ENCODE results near the gene BMERB1.
"Not testable (repeated sequence)": the region's sequence is repeated elsewhere in the genome, so short reads cannot be mapped to it uniquely, and the experiment has no call there.

BMERB1 gene

DNA sequence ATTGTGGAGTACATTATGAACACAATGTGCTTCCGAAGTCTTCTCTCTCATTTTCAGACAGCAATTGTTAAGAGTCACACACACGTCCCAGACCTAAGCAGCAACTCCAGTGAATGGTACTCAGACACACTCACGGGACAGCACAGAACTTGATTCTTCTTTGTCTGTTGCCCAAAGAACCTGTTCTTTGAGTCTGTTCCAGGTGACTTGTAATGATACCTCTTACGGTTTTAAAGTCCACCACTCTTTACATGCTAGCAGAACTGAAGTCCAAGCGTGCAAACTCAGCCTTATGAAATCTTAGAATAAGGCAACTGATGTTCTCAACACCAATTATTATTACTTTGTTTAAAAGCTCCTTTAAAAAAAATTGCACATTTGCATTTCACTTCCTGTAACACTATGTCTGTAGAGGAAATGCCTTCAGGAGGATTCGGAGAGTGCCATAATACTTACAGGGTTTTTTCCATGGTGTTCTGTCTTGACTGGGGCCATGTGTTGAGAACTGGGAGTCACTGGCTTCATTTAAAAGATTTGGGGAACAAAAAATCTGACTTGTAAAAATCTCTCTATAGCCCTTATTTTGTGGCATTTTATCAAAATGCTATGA lies 160.4 kb downstream of the BMERB1 start:
- no peak for DNase-seq (ENCODE audit: low read depth)

DNA sequence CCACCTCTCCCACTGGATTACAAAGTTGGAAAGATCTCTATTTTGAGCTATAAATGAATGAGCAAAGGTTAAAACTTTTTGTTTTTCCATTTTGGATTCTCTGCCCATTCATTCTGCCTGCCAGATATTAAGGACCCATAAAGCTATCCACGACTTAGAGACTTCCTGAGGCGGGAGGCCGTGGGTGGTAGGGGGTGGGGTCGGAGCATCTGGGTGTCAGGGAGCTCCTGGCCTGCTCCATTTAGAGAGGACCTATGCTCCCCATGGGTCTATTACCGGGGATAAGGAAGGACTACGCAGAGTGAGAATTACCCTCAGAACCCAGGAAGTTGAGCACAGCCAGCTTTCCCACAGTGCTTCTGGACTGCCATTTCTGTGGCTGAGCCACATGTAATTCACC lies 162.7 kb downstream of the BMERB1 start:
- DNase-seq (ENCODE audit: low read depth), result no peak

DNA sequence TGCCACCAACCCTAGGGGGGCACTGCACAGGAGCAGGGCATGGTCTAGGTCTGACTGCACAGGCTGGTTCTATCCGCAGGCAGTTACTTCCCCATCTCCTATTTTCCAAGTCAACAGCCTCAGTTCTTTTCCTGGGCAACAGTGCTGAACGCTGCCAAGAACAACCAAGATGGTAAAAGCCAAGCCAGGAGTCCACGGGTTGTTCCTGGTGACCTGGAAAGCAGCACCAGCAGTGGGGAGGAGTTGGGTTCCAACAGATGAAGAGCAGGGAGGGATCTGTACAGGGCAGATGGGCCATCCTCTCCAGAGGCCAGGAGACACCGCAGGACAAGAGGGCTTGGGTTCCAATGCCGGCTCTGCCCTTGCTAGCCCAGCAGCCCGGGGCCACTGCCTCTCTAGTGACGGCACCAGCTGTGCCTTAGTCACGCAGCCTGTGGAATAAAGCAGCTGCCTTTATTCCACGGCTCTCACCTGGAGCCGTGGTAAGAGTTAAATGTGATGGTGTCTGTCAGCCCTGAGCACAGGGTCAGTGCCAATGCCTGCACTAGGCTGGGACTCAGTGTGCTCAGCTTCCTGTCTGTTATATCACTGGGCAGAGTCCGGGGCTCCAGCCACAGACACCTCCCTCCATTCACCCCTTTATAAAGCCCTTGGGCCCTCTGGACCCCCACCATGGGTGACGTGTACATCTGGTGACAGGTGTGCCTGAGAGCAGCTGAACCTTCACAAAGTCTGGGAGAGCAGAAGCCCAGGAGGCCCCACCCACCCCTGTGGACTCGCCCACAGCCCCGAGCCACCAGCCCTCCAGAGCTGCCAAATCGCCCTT lies 163.6 kb downstream of the BMERB1 start:
- DNase-seq (ENCODE audit: low read depth), result no peak

DNA sequence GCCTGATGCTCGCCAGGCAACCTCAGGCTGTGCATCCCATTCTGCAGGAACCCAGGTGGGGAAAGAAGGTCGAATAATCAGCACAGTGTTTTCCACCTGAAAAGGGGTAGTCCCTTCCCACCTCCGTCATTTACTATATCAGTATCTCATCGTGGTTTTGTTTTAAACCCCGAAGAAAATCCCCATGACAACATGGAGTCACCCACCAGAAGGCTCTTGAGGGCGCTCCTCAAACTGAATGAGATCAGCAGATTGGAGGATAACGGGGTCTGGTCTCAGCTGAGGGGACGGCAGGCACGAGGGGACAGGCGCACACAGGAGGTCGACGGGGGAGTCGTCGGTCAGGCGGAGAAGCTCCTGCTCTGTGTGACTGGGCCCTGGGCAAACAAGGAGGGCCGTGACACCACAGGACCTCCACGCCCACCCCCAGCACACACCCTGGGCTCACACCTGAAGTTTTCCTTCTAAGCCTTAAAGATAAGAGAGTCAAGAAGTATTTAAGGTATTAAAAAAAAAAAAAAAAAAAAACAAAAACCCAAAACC lies 164.3 kb downstream of the BMERB1 start:
- peak; percentile 12 for DNase-seq (ENCODE audit: low read depth)

DNA sequence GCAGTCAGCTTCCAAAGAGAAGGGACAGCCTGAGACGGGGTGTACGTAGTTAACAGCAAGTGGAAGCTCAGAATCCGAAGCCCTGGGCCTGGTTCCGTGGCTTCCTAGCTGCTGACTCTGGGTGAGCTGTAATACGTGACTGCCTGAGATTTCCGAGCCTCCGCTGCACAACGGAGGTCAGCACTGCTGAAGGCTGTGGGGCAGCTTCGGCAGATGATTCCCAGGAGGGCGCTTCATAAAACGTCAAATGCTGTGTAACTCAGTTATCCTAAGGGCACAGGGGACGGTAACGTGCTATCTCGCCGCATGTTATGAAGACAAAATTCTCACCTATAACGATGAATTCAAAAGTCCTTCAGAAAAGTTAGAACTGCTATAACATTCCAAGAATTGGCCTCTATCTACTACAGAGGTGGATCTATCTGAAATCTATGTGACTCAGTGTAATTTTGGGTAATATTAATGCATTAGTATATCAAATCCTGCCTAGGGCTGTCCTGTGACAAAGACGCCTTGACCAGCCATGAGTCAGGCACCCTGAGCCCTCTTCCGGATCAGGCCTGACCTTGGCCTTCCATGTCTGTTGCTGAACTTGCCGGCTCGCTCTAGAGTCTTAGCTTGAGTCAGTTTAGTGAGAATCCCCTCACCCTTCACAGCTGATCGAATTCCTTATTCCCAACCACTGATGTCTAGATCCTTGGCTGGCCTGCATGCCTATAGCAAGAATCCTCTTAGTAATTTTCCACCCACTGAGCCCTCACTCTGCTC lies 165.1 kb downstream of the BMERB1 start:
- no peak for DNase-seq (ENCODE audit: low read depth)

DNA sequence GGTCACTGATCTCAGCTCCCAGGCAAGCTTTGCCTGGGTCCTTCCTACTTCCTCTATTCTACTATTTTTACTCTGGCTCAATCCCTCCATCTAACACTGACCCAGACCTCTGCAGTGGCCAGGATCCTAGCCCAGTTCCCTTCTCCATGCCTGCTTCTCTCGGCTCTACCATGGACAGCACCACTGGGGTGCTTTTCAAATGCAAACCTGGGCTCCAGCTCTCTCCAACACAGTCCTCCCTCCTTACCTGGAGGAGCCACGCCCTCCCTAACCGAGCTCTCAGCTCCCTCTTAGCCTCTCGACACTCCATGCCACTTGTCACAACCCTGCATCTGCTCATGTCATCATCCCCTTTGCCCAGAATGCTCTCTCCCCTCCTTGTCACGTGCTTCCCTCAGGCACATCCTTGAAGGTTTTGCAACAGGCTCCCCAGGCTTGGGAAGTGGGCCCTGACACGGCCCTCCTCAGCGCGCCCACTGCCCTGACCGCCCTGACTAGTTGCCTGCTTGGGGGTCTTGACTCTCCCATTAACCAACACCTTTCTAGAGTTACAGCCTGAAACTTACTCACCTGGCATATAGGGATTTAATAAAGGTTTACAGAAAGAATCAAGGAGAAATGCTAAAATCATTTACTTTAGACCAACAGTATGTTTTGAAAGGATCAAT lies 167.0 kb downstream of the BMERB1 start:
- DNase-seq (ENCODE audit: low read depth), result no peak

DNA sequence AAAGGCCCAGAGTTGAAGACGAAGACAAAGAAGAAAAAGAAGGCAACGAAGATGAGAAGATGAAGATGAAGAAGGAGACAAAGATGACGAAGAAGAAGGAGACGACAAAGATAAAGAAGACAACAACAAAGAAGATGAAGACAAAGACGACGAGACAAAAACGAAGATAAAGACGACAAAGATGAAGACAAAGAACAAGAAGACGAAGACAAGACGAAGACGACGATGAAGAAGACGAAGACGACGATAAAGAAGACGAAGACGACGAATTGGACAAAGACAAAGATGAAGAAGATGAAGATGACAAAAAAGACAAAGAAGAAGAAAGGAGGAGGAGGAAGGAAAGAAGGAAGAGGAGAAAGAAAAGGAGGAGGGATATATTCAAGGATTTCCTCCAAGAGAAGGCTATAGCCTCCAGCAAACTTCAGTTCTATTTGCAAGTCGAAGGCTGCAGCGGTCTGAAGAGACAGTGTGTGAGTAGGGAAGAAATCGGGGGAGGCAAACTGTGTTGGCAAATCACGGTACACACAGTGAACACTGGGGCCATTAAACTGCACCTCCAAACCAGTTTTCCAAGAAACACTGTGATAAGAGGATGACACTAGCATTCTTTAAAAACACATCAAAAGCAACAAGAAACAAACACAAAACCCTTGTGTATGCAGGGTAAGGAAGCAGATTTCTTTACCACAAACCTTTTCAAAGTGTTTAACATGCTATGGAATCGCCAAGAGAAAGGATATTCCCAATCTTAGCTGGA lies 168.1 kb downstream of the BMERB1 start:
- no peak for DNase-seq (ENCODE audit: low read depth)

DNA sequence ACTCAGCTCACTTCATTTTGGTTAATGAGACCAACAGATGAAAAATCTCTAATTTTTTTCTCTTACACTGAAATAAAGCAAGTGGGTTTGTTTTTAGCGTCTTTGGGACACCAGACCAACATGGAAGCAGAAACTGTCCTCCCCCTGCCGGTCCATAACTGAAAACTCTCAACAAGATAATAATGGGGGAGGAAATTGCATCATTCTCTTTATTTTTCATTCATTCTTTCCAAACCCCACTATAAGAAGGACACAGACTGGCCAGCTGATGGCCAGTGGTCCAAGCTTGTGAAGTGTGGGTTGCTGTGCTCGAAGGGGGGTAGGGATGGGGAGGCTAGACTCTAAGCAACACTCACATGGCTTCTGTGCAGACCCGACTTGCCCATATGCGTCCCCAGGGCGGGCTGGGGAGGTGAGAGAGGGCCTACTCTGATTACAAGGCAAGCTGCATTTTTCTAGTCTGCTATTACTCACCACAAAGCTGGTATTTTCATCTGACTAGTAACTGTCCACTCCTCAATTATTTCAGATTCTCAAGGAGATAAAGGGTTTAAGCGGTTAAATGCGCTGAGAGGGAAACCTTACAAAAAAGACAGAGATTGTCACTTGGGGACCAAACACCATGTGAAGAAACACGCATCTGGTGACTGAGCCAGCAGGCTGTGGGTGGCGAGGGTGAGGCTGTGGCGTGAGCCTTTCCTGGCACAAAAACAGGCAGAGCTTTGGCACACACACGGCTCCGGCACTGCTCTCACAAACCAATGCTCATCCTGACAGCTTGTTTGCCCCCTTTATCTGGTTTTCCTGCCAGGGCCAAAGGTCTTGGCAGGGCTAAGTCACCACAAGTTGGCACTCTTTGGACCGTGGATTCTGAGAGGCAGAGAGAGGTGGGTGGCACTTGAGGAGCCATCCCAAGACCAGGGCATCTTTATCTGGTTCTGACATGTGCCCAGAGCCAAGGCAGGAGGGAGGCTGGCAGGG lies 170.4 kb downstream of the BMERB1 start:
- DNase-seq (ENCODE audit: low read depth), result no peak

DNA sequence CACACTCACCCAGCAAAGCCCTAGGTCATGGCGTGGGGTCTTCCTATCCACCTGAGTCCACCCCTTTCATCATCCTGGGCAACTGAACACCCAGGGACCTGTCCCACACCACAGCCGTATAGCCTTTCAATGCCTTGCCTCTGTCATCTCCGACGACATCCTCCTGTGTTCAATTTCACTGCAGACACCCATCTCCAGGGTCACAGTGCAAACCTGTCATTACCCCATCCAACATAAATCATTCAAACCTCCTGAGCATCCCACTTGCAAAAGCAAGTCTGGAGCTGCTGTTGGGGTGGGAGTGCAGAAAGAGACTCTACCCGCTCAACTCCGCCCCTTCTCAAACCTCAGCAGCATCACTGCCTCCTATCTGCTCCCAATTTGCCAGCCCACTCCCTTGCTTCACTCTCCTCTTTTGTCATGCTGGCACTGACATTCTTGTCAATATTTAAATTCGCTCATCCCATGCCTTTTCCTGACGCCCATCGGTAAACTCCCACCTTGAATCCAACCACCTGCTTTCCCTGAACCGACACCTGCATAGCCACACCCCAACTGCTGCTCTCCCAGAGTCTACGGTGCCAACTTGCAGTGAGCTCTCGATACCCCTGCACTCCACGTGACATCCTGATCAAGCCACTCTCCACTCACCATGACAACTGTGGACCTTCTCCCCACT lies 171.6 kb downstream of the BMERB1 start:
- DNase-seq (ENCODE audit: low read depth), result no peak

DNA sequence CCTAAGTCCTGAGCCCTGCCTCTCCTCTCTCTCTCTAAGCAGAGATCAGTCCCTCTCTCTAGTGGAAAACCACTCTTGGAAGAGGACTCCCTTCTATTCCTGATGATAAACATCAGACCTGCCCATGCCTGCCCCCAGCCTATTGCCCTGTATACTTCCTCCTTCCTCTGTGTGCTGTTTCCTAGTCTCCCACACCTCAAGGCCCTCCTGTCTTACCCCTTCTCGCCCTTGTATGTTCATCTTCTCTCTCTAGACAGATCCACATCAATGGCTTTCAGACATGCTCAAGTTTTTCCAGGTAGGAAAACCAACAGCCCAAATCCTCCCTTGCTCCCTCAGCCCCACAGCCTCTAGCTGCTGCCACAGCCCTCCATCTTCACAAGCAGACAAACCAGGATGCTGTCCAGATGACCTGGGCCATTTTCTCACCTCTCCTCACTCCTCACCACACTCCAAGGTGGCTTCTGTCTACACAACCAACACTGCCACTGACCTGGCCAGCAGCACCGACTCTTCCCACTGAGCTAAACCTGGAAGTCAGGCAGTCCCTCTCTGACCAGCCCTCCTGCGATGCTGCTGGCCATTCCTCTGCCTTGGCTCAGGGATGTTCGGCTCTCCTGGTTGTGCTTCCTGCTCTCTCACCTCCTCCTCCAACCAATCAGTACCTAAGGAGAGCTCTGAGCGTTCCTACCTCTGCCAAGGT lies 172.3 kb downstream of the BMERB1 start:
- no peak for DNase-seq (ENCODE audit: low read depth)

DNA sequence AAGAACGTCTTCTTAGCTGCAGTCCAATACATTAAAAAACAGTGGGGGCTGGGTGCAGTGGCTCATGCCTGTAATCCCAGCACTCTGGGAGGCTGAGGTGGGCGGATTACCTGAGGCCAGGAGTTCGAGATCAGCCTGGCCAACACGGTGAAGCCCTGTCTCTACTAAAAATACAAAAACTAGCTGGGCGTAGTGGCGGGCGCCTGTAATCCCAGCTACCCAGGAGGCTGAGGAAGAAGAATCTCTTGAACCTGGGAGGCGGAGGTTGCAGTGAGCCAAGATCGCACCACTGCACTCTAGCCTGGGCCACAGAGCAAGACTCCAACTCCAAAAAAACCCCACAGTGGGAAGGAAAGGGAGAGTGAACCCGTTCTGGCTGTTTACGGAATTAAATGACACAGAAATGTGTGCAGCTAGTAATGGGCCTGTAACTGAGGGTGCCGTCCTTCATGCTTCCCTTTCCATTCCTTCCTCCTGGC lies 172.9 kb downstream of the BMERB1 start:
- DNase-seq (ENCODE audit: low read depth), result not testable (repeated sequence)

DNA sequence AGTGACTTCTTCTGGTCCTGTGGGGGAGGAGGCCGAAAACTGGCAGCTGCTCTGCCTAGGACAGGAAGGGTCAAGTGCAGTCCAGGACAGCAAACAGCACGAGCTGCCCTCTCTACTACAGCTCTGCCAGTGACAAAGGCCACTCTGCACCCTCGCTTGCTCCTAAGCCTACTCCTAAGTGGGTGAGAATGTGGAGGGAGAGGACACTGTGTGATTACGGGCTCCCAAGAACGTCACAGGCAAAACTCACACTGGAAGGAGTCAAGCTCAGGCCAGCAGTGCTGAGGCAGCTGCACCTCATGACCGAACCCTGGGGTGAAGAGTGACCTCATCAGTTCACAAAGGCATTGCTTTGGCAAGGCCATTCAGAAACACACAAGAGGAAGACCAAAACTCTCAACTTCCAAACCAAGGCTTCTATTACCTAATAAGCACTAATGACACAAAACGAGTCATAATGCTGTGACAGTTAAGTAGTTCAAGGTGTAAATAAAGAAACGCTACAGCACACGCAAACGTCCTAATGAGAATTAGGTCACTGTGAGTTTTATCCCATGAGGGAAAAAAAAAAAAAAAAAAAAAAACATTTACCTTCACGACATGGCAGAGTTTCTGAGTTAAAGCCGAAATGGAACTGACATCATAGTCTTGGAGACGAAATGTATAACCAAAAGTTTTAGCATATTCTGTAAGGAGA lies 173.5 kb downstream of the BMERB1 start:
- no peak for DNase-seq (ENCODE audit: low read depth)

DNA sequence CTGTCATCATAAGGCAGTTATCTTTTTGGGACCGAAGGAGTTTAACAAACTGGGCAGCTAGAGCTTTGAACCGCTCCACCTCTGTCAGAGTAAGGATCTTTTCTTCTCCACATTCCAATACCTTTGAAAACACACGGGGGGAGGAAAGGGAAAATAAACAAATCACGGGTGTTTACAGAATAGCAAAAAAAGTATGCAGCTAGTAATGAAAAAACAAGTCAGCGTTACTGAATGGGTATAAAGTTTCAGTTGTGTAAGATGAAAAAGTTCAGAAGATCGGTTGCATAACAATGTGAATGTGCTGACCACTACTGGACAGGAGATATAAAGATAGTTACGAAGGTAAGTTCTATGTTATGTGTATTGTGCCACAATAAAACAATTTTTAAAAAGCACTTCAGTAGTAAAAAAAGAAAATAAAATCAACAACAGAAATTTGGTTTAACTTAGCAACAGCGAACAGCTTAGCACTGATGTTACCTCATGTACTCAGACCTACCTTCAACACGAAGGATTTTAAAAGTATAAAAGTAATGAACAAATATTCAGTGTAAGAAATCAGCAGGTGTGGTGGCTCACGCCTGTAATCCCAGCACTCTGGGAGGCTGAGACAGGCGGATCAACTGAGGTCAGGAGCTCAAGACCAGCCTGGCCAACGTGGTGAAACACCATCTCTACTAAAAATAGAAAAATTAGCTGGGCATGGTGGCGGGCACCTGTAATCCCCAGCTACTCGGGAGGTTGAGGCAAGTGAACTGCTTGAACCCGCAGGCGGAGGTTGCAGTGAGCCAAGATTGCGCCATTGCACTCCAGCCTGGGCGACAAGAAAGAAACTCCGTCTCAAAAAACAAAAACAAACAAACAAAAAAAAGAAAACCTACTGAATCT lies 174.3 kb downstream of the BMERB1 start:
- DNase-seq (ENCODE audit: low read depth), result no peak

DNA sequence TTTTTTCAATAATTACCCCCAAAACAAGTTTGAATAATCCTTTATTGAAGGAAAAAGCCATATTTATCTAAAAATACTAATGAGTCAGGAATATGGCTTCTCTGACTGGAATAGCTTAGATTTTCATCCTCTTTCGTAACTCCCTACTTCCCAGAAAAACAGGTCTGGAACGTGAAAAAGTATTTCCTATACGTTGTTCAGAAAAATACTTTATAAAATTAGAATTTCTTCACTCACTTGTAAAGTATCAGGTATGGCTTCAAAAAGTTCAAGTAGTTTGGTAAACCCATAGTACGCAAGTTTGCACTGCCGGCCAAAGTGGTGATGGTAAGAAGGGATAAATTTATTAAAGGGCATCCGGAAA lies 174.9 kb downstream of the BMERB1 start:
- no peak for DNase-seq (ENCODE audit: low read depth)

DNA sequence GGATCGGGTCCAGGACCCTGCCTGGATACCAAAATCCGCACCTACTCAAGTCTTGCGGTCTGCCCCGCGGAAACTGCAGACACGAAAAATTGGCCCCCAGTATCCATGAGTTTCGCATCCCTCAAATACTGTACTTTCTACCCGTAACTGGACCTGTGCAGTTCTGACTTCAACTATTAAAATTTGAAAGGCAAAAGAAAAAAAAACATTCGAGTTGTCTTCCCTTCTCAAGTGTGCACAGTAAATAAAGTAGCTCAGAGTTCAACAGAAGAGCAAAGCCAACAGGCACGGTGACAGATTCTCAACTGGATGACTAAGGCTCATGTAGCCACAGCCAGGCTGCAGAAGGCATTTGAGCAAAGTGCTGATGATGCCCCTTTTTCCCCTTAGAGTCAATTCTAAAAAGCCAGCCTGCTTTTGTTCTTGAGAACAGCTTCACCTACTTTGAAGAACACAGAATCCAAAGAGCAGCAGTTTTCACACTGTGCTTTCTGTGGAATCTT lies 176.0 kb downstream of the BMERB1 start:
- DNase-seq (ENCODE audit: low read depth), result no peak

DNA sequence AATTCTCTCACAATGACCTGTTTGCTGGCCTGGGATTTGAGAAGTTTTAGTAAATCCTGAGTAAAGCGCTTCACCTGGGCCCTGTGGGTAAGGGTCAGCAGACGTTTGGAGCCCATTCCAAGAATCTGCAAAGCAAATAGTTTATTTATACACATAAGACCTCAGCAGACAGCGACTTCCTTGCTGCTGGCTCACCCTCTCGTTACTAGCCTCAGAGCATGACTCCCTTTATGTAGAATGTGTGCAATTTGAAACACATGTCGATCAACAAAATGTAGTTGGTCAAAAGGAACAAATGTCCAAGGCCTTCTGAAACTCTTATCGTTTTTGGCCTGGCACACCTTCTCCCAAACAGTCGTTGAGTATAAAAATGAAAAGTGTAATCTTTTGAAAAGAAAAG lies 177.2 kb downstream of the BMERB1 start:
- DNase-seq (ENCODE audit: low read depth), result no peak

DNA sequence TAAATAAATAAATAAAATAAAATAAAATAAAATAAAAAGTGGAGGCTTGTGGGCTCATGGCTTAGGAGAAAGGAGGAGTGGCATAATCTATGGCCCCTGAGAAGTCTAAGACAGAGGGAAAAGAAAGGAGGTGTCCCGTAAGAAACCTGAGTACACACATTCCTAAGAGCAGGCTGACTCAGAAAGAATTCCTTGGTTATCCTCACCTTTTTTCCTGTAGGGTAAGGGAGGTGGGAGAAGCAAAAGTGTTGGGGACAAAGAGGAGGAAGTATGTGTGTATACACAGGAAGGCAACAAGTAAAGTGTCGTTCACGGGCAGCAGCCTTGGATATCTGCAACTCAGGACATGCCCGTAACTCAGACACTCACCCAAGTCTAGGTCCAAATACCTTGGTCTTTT lies 179.3 kb downstream of the BMERB1 start:
- DNase-seq (ENCODE audit: low read depth), result no peak
